HepG2 (cell line): ENCODE measurements around the gene ITGB2. TPM values are rescaled to one million over a fixed set of nuclear protein-coding genes. Genes with fewer than 3 reads are reported as not detected.
A peak's percentile ranks its signal among the peaks of the same experiment; 100 is the strongest.

ENCODE experiments used
- ARNT2 ChIP-seq: sonication (generic); formaldehyde crosslinking; IDR thresholded peaks from 2 replicates; pipeline ENCODE4 v1.8.0; 2022; ENCODE audit warnings: mild to moderate bottlenecking, low read depth, missing genetic modification reagents, moderate library complexity
- FOSL1 ChIP-seq: sonication (generic); formaldehyde crosslinking; IDR thresholded peaks from 2 replicates; pipeline ENCODE4 v1.9.0; 2021; ENCODE audit warnings: missing genetic modification reagents, borderline replicate concordance
- FOXA3 ChIP-seq: IDR thresholded peaks from 2 replicates; pipeline ENCODE4 v1.6.1; 2016; ENCODE audit warnings: missing genetic modification reagents, missing compliant biosample characterization
- FOXK1 ChIP-seq: sonication (generic); formaldehyde crosslinking; IDR thresholded peaks from 2 replicates; pipeline ENCODE4 v1.4.0; 2020; ENCODE audit warnings: low read depth, missing genetic modification reagents, borderline replicate concordance
- GATAD2A ChIP-seq: IDR thresholded peaks from 2 replicates; pipeline ENCODE4 v1.6.1; 2016
- GRHL1 ChIP-seq: sonication (generic); formaldehyde crosslinking; conservative IDR thresholded peaks from 2 replicates; pipeline ENCODE4 v1.8.0; 2022; ENCODE audit warnings: missing genetic modification reagents
- HCFC1 ChIP-seq: fragments of 150-350 bp; IDR thresholded peaks from 2 replicates; pipeline ENCODE4 v1.6.1; 2014; ENCODE audit warnings: low read depth, low read length
- HOXA9 ChIP-seq: sonication (generic); formaldehyde crosslinking; IDR thresholded peaks from 2 replicates; pipeline ENCODE4 v1.8.1; 2022; ENCODE audit warnings: missing genetic modification reagents, mild to moderate bottlenecking, moderate library complexity, borderline replicate concordance
- MED1 ChIP-seq: sonication (generic); formaldehyde crosslinking; IDR thresholded peaks from 2 replicates; pipeline ENCODE4 v1.4.0; 2020; ENCODE audit warnings: missing genetic modification reagents
- MYPOP ChIP-seq: sonication (generic); formaldehyde crosslinking; IDR thresholded peaks from 2 replicates; pipeline ENCODE4 v1.8.1; 2023; ENCODE audit warnings: mild to moderate bottlenecking, moderate library complexity, missing genetic modification reagents
- NFIB ChIP-seq: sonication (generic); formaldehyde crosslinking; IDR thresholded peaks from 2 replicates; pipeline ENCODE4 v1.9.0; 2021; ENCODE audit warnings: missing genetic modification reagents, mild to moderate bottlenecking, borderline replicate concordance
- PHF8 ChIP-seq: sonication (generic); formaldehyde crosslinking; IDR thresholded peaks from 2 replicates; pipeline ENCODE4 v1.5.0; 2020; ENCODE audit warnings: missing genetic modification reagents
- SOX5 ChIP-seq: IDR thresholded peaks from 2 replicates; pipeline ENCODE4 v1.6.1; 2016; ENCODE audit warnings: borderline replicate concordance
- SP5 ChIP-seq: IDR thresholded peaks from 2 replicates; pipeline ENCODE4 v1.6.1; 2016; ENCODE audit warnings: low read depth, borderline replicate concordance
- TARDBP ChIP-seq: sonication (generic); formaldehyde crosslinking; IDR thresholded peaks from 2 replicates; pipeline ENCODE4 v1.8.0; 2022; ENCODE audit warnings: mild to moderate bottlenecking, missing genetic modification reagents
- TBX2 ChIP-seq: sonication (generic); formaldehyde crosslinking; IDR thresholded peaks from 2 replicates; pipeline ENCODE4 v1.5.0; 2020; ENCODE audit warnings: missing genetic modification reagents, mild to moderate bottlenecking, borderline replicate concordance
- YEATS4 ChIP-seq: sonication (generic); formaldehyde crosslinking; IDR thresholded peaks from 2 replicates; pipeline ENCODE4 v1.4.0; 2020; ENCODE audit warnings: missing genetic modification reagents, borderline replicate concordance
- ZBTB2 ChIP-seq: sonication (generic); formaldehyde crosslinking; IDR thresholded peaks from 2 replicates; pipeline ENCODE4 v1.8.0; 2022; ENCODE audit warnings: low read depth, missing genetic modification reagents
- ZNF382 ChIP-seq: sonication (generic); formaldehyde crosslinking; IDR thresholded peaks from 2 replicates; pipeline ENCODE4 v1.5.0; 2020; ENCODE audit warnings: missing genetic modification reagents, mild to moderate bottlenecking, borderline replicate concordance
- ZNF432 ChIP-seq: sonication (generic); formaldehyde crosslinking; IDR thresholded peaks from 2 replicates; pipeline ENCODE4 v1.5.0; 2020; ENCODE audit warnings: missing genetic modification reagents, mild to moderate bottlenecking, borderline replicate concordance
- ZNF44 ChIP-seq: sonication (generic); formaldehyde crosslinking; IDR thresholded peaks from 2 replicates; pipeline ENCODE4 v1.5.1; 2020; ENCODE audit warnings: mild to moderate bottlenecking, missing genetic modification reagents
- ZNF619 ChIP-seq: sonication (generic); formaldehyde crosslinking; IDR thresholded peaks from 2 replicates; pipeline ENCODE4 v1.4.0; 2020; ENCODE audit warnings: mild to moderate bottlenecking, missing genetic modification reagents
- ZNF713 ChIP-seq: sonication (generic); formaldehyde crosslinking; IDR thresholded peaks from 2 replicates; pipeline ENCODE4 v1.4.0; 2020; ENCODE audit warnings: mild to moderate bottlenecking, missing genetic modification reagents
- ZNF775 ChIP-seq: sonication (generic); formaldehyde crosslinking; IDR thresholded peaks from 2 replicates; pipeline ENCODE4 v1.4.0; 2020; ENCODE audit warnings: missing genetic modification reagents, mild to moderate bottlenecking, moderate library complexity, borderline replicate concordance
- ZUFSP ChIP-seq: sonication (generic); formaldehyde crosslinking; IDR thresholded peaks from 2 replicates; pipeline ENCODE4 v1.9.0; 2021; ENCODE audit warnings: missing genetic modification reagents, mild to moderate bottlenecking, borderline replicate concordance
- polyA plus RNA-seq, 8 experiments: library from polyadenylated mRNA; depleted of rRNA in 3 of 8; stranded (reverse) in 7 of 8; unstranded in 1 of 8; fragments of >200 nt; fragmentation: Illumina TruSeq in 4 of 8; extraction: Trizol in 4 of 8; gene quantifications; 2 replicates each; pipeline versions ENCODE4 v1.2.1 to v1.2.3, GENCODE V29; 2011 to 2016; ENCODE audit warnings: low read depth in 4 of 8, missing spikeins in 1 of 8, mixed read lengths in 1 of 8; ENCODE audit not compliant: insufficient read depth in 1 of 8
- total RNA-seq, 5 experiments: library from RNA; depleted of rRNA; stranded (reverse); fragments of >200 nt; fragmentation: Illumina TruSeq; extraction: Trizol; gene quantifications; 2 replicates each; pipeline ENCODE4 v1.2.3, GENCODE V29; 2016; ENCODE audit warnings: low read depth in 1 of 5

The ITGB2 gene
- total and polyA plus RNA-seq, 2 of the 13 experiments (the other 11 are each of a cell fraction or from before 2014, with no cell fraction given), result 4.2 to 18.0 TPM

- no peak for TF ChIP-seq YEATS4 (CRISPR knock-in tag)
- TF ChIP-seq ZNF44 (CRISPR knock-in tag), result no peak
- peak; percentile 56 for TF ChIP-seq MED1
- no peak for TF ChIP-seq HOXA9
- no peak for TF ChIP-seq PHF8
- TF ChIP-seq ZBTB2, result no peak
- TF ChIP-seq SP5 (CRISPR knock-in tag), result no peak
- no peak for TF ChIP-seq ZNF713 (CRISPR knock-in tag)
- TF ChIP-seq NFIB (CRISPR knock-in tag), result no peak
- no peak for TF ChIP-seq ZNF432 (CRISPR knock-in tag)
- 0 out of 2 replicates have a peak, but pooled peaks have one; percentile 26 for TF ChIP-seq FOXK1 (CRISPR knock-in tag)
- TF ChIP-seq SOX5 (CRISPR knock-in tag), result peak; percentile 96
- no peak for TF ChIP-seq ZUFSP
- TF ChIP-seq HCFC1, result no peak
- TF ChIP-seq ZNF382 (CRISPR knock-in tag), result no peak
- no peak for TF ChIP-seq FOSL1 (CRISPR knock-in tag)
- 0 out of 2 replicates have a peak, but pooled peaks have one; percentile 0 for TF ChIP-seq MYPOP (CRISPR knock-in tag)
- TF ChIP-seq FOXA3 (CRISPR knock-in tag), result 0 out of 2 replicates have a peak, but pooled peaks have one; percentile 16
- peak; percentile 24; the same call in 1 of the 2 replicates for TF ChIP-seq GATAD2A (CRISPR knock-in tag)
- no peak for TF ChIP-seq ARNT2 (CRISPR knock-in tag)
- no peak for TF ChIP-seq ZNF775 (CRISPR knock-in tag)
- TF ChIP-seq GRHL1, result no peak
- no peak for TF ChIP-seq TARDBP (CRISPR knock-in tag)
- no peak for TF ChIP-seq TBX2 (CRISPR knock-in tag)
- TF ChIP-seq ZNF619 (CRISPR knock-in tag), result no peak
Observed at GRCh38 chr21:44880405-44881197, 40.1 kb downstream of the ITGB2 start (continued).
